ENCODE results near the gene SPATS2.

GRCh38 chr12:49327887-49328286, 39.4 kb upstream of the SPATS2 start:
- TF ChIP-seq POLR2AphosphoS5 (IDR thresholded peaks at IDR 0.05; ENCODE audit: low read depth, low read length) = no peak
- TF ChIP-seq, protein P1, sequence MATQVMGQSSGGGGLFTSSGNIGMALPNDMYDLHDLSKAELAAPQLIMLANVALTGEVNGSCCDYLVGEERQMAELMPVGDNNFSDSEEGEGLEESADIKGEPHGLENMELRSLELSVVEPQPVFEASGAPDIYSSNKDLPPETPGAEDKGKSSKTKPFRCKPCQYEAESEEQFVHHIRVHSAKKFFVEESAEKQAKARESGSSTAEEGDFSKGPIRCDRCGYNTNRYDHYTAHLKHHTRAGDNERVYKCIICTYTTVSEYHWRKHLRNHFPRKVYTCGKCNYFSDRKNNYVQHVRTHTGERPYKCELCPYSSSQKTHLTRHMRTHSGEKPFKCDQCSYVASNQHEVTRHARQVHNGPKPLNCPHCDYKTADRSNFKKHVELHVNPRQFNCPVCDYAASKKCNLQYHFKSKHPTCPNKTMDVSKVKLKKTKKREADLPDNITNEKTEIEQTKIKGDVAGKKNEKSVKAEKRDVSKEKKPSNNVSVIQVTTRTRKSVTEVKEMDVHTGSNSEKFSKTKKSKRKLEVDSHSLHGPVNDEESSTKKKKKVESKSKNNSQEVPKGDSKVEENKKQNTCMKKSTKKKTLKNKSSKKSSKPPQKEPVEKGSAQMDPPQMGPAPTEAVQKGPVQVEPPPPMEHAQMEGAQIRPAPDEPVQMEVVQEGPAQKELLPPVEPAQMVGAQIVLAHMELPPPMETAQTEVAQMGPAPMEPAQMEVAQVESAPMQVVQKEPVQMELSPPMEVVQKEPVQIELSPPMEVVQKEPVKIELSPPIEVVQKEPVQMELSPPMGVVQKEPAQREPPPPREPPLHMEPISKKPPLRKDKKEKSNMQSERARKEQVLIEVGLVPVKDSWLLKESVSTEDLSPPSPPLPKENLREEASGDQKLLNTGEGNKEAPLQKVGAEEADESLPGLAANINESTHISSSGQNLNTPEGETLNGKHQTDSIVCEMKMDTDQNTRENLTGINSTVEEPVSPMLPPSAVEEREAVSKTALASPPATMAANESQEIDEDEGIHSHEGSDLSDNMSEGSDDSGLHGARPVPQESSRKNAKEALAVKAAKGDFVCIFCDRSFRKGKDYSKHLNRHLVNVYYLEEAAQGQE (IDR thresholded peaks at IDR 0.05; ENCODE audit: insufficient read depth in 1 of 2, low read depth in 2 of 2, low read length in 2 of 2) = no peak

Measured in PFSK-1 (cell line).